ENCODE data around the gene ME3.

Gene ME3

GRCh38 chr11:86702220-86702983 is 30.0 kb upstream of the ME3 start:
- H3K4me3 ChIP-seq (ENCODE audit: low read length) = no peak overlapping the region
- no peak for TF ChIP-seq ZNF274 (IDR thresholded peaks at IDR 0.05; ENCODE audit: low read depth, low read length)

- H3K4me3 ChIP-seq (ENCODE audit: low read length) = no peak overlapping the region
- no peak for TF ChIP-seq ZNF274 (IDR thresholded peaks at IDR 0.05; ENCODE audit: low read depth, low read length)
Observed at GRCh38 chr11:86699040-86699791, 26.8 kb upstream of the ME3 start.

GRCh38 chr11:86698639-86699038 is 26.2 kb upstream of the ME3 start:
- H3K4me3 ChIP-seq (ENCODE audit: low read length) = no peak overlapping the region

GRCh38 chr11:86696451-86696850 is 24.0 kb upstream of the ME3 start:
- H3K4me3 ChIP-seq (ENCODE audit: low read length) = no peak overlapping the region
- no peak for TF ChIP-seq ZNF274 (IDR thresholded peaks at IDR 0.05; ENCODE audit: low read depth, low read length)

More at GRCh38 chr11:86698639-86699038, 26.2 kb upstream of the ME3 start:
- no peak for TF ChIP-seq ZNF274 (IDR thresholded peaks at IDR 0.05; ENCODE audit: low read depth, low read length)

- no peak for TF ChIP-seq ZNF274 (IDR thresholded peaks at IDR 0.05; ENCODE audit: low read depth, low read length)
- no peak overlapping the region for H3K4me3 ChIP-seq (ENCODE audit: low read length)
Observed at GRCh38 chr11:86696004-86696403, 23.6 kb upstream of the ME3 start.

GRCh38 chr11:86695373-86695772 is 23.0 kb upstream of the ME3 start:
- no peak overlapping the region for H3K4me3 ChIP-seq (ENCODE audit: low read length)
- TF ChIP-seq ZNF274 (IDR thresholded peaks at IDR 0.05; ENCODE audit: low read depth, low read length) = no peak

- no peak for TF ChIP-seq ZNF274 (IDR thresholded peaks at IDR 0.05; ENCODE audit: low read depth, low read length)
- H3K4me3 ChIP-seq (ENCODE audit: low read length) = no peak overlapping the region
Observed at GRCh38 chr11:86693518-86693917, 21.1 kb upstream of the ME3 start.

GRCh38 chr11:86692746-86693145 is 20.3 kb upstream of the ME3 start:
- H3K4me3 ChIP-seq (ENCODE audit: low read length) = no peak overlapping the region
- no peak for TF ChIP-seq ZNF274 (IDR thresholded peaks at IDR 0.05; ENCODE audit: low read depth, low read length)

GRCh38 chr11:86692317-86692716 is 19.9 kb upstream of the ME3 start:
- TF ChIP-seq ZNF274 (IDR thresholded peaks at IDR 0.05; ENCODE audit: low read depth, low read length) = no peak
- no peak overlapping the region for H3K4me3 ChIP-seq (ENCODE audit: low read length)

- no peak overlapping the region for H3K4me3 ChIP-seq (ENCODE audit: low read length)
- no peak for TF ChIP-seq ZNF274 (IDR thresholded peaks at IDR 0.05; ENCODE audit: low read depth, low read length)
Observed at GRCh38 chr11:86688398-86689179, 16.2 kb upstream of the ME3 start.

- TF ChIP-seq ZNF274 (IDR thresholded peaks at IDR 0.05; ENCODE audit: low read depth, low read length) = no peak
- H3K4me3 ChIP-seq (ENCODE audit: low read length) = no peak overlapping the region
Observed at GRCh38 chr11:86687185-86687778, 14.9 kb upstream of the ME3 start.

GRCh38 chr11:86686531-86686930 is 14.1 kb upstream of the ME3 start:
- H3K4me3 ChIP-seq (ENCODE audit: low read length) = no peak overlapping the region
- TF ChIP-seq ZNF274 (IDR thresholded peaks at IDR 0.05; ENCODE audit: low read depth, low read length) = no peak

- no peak for TF ChIP-seq ZNF274 (IDR thresholded peaks at IDR 0.05; ENCODE audit: low read depth, low read length)
- H3K4me3 ChIP-seq (ENCODE audit: low read length) = no peak overlapping the region
Observed at GRCh38 chr11:86681483-86681756, 9.0 kb upstream of the ME3 start.

- TF ChIP-seq ZNF274 (IDR thresholded peaks at IDR 0.05; ENCODE audit: low read depth, low read length) = no peak
- no peak overlapping the region for H3K4me3 ChIP-seq (ENCODE audit: low read length)
Observed at GRCh38 chr11:86680716-86681482, 8.5 kb upstream of the ME3 start.
